GM21576 (cell line): Measurements from ENCODE around the gene ZNF595.
A peak's percentile ranks its signal among the peaks of the same experiment; 100 is the strongest.
"Not testable (repeated sequence)": the region's sequence is repeated elsewhere in the genome, so short reads cannot be mapped to it uniquely, and the experiment has no call there.

Experiments used
- ATAC-seq: cut with Tn5 transposase; IDR thresholded peaks from one replicate; pipeline ENCODE4 v1.9.1; 2021; ENCODE audit warnings: mild to moderate bottlenecking, moderate library complexity; ENCODE audit not compliant: unreplicated experiment

Gene ZNF595

GRCh38 chr4:85951-86350, 32.8 kb downstream of the ZNF595 start:
- no peak for ATAC-seq

GRCh38 chr4:86559-87324, 33.6 kb downstream of the ZNF595 start:
- not testable (repeated sequence) for ATAC-seq

GRCh38 chr4:98386-98785, 45.3 kb downstream of the ZNF595 start:
- ATAC-seq: no peak

GRCh38 chr4:99863-100262, 46.7 kb downstream of the ZNF595 start:
- no peak for ATAC-seq

GRCh38 chr4:107083-107443, 53.9 kb downstream of the ZNF595 start:
- ATAC-seq: no peak

GRCh38 chr4:107444-108429, 54.6 kb downstream of the ZNF595 start:
- ATAC-seq: no peak

GRCh38 chr4:112771-113170, 59.6 kb downstream of the ZNF595 start:
- no peak for ATAC-seq

- ATAC-seq: no peak
These were observed 60.6 kb downstream of the ZNF595 start for GRCh38 chr4:113732-114131.

- ATAC-seq: no peak
These were observed 61.0 kb downstream of the ZNF595 start for GRCh38 chr4:114149-114548.

GRCh38 chr4:116499-116898, 63.4 kb downstream of the ZNF595 start:
- no peak for ATAC-seq

GRCh38 chr4:120616-121015, 67.5 kb downstream of the ZNF595 start:
- ATAC-seq: no peak

GRCh38 chr4:121408-122084, 68.4 kb downstream of the ZNF595 start:
- no peak for ATAC-seq

- ATAC-seq: not testable (repeated sequence)
These were observed 70.8 kb downstream of the ZNF595 start for GRCh38 chr4:123922-124274.

- ATAC-seq: peak; percentile 99
These were observed 71.4 kb downstream of the ZNF595 start, which contains the start of gene ZNF718 for GRCh38 chr4:124275-125081. Gene ZNF718, plus strand, starts transcription at chr4:124501. Its CDS starts 170 bp downstream, at chr4:124671.

GRCh38 chr4:125091-125771, 72.1 kb downstream of the ZNF595 start:
- ATAC-seq: peak; percentile 15

- ATAC-seq: no peak
These were observed 72.7 kb downstream of the ZNF595 start for GRCh38 chr4:125833-126232.

- ATAC-seq: no peak
These were observed 79.4 kb downstream of the ZNF595 start for GRCh38 chr4:132483-132882.
